GM12878 (cell line): Measurements from ENCODE around the gene LRRN4CL. TPM values are rescaled to one million over a fixed set of nuclear protein-coding genes. Genes with fewer than 3 reads are reported as not detected.

Experiments
- BACH1 ChIP-seq: fragments of 450-650 bp; IDR thresholded peaks from 2 replicates; pipeline ENCODE4 v1.6.1; 2017; ENCODE audit warnings: mild to moderate bottlenecking, borderline replicate concordance
- CBFB ChIP-seq: IDR thresholded peaks from 2 replicates; pipeline ENCODE4 v1.6.1; 2016; ENCODE audit warnings: antibody characterized with exemption, low read depth
- EGR1 ChIP-seq, 2 experiments: IDR thresholded peaks; 1 replicate in 1 of 2; 2 replicates in 1 of 2; pipeline ENCODE4 v1.6.1; 2011 to 2012; ENCODE audit warnings: low read depth in 2 of 2, low read length in 2 of 2, borderline replicate concordance in 1 of 2, mild to moderate bottlenecking in 1 of 2, moderate library complexity in 1 of 2
- EZH2 ChIP-seq: IDR thresholded peaks from 2 replicates; pipeline ENCODE4 v1.6.1; 2012; ENCODE audit warnings: low read depth, mild to moderate bottlenecking, control low read depth, inconsistent platforms, low read length, borderline replicate concordance; ENCODE audit not compliant: control insufficient read depth
- FOXK2 ChIP-seq: fragments of 450-650 bp; IDR thresholded peaks from 2 replicates; pipeline ENCODE4 v1.6.1; 2017; ENCODE audit warnings: mild to moderate bottlenecking, moderate library complexity
- IKZF1 ChIP-seq: fragments of 450-650 bp; conservative IDR thresholded peaks from 2 replicates; pipeline ENCODE4 v1.6.1; 2017; ENCODE audit warnings: antibody characterized with exemption, mild to moderate bottlenecking
- IRF4 ChIP-seq: IDR thresholded peaks from 2 replicates; pipeline ENCODE4 v1.6.1; 2011; ENCODE audit warnings: low read depth, low read length
- KLF5 ChIP-seq: fragments of 450-650 bp; IDR thresholded peaks from 2 replicates; pipeline ENCODE4 v1.6.1; 2014; ENCODE audit warnings: mild to moderate bottlenecking; ENCODE audit not compliant: partially characterized antibody
- MTA2 ChIP-seq: fragments of 450-650 bp; IDR thresholded peaks from 2 replicates; pipeline ENCODE4 v1.6.1; 2016; ENCODE audit warnings: low read depth, mild to moderate bottlenecking, moderate library complexity
- MTA3 ChIP-seq: IDR thresholded peaks from 2 replicates; pipeline ENCODE4 v1.6.1; 2012; ENCODE audit warnings: low read length, inconsistent platforms, borderline replicate concordance
- MXI1 ChIP-seq: fragments of 150-350 bp; IDR thresholded peaks from 2 replicates; pipeline ENCODE4 v1.6.1; 2011; ENCODE audit warnings: low read depth, mild to moderate bottlenecking, inconsistent platforms, low read length, improper control_type of control experiment
- PAX5 ChIP-seq: IDR thresholded peaks from 2 replicates; pipeline ENCODE4 v1.6.1; 2011; ENCODE audit warnings: low read depth, low read length, borderline replicate concordance
- POLR2AphosphoS2 ChIP-seq: IDR thresholded peaks from 2 replicates; pipeline ENCODE4 v1.6.1; 2011; ENCODE audit warnings: low read depth, mild to moderate bottlenecking, low read length, improper control_type of control experiment, moderate library complexity
- POLR2AphosphoS5 ChIP-seq: IDR thresholded peaks from 2 replicates; pipeline ENCODE4 v1.6.1; 2011; ENCODE audit warnings: mild to moderate bottlenecking, low read length, inconsistent platforms
- RAD21 ChIP-seq: IDR thresholded peaks from 2 replicates; pipeline ENCODE4 v1.6.1; 2011; ENCODE audit warnings: mild to moderate bottlenecking, low read depth, low read length, moderate library complexity; ENCODE audit not compliant: insufficient read depth
- RAD51 ChIP-seq: fragments of 450-650 bp; IDR thresholded peaks from 2 replicates; pipeline ENCODE4 v1.6.1; 2016; ENCODE audit warnings: moderate library complexity, mild to moderate bottlenecking, inconsistent platforms
- RB1 ChIP-seq: fragments of 450-650 bp; formaldehyde crosslinking; IDR thresholded peaks from 2 replicates; pipeline ENCODE4 v1.6.1; 2017; ENCODE audit warnings: mild to moderate bottlenecking, borderline replicate concordance
- RFX5 ChIP-seq: IDR thresholded peaks from 2 replicates; pipeline ENCODE4 v1.6.1; 2011; ENCODE audit warnings: low read depth, low read length, improper control_type of control experiment
- RUNX3 ChIP-seq: IDR thresholded peaks from 2 replicates; pipeline ENCODE4 v1.6.1; 2012; ENCODE audit warnings: low read length, inconsistent platforms
- SIX5 ChIP-seq: IDR thresholded peaks from 2 replicates; pipeline ENCODE4 v1.6.1; 2011; ENCODE audit warnings: mild to moderate bottlenecking, low read depth, low read length, moderate library complexity; ENCODE audit not compliant: severe bottlenecking
- STAT1 ChIP-seq: fragments of 450-650 bp; conservative IDR thresholded peaks from 2 replicates; pipeline ENCODE4 v1.6.1; 2014; ENCODE audit warnings: antibody characterized with exemption, mild to moderate bottlenecking
- SUPT20H ChIP-seq: IDR thresholded peaks from 2 replicates; pipeline ENCODE4 v1.6.1; 2011; ENCODE audit warnings: low read depth, mild to moderate bottlenecking, low read length, moderate library complexity, borderline replicate concordance; ENCODE audit not compliant: control insufficient read depth
- ZBED1 ChIP-seq: IDR thresholded peaks from 2 replicates; pipeline ENCODE4 v1.6.1; 2016; ENCODE audit warnings: borderline replicate concordance
- ZNF384 ChIP-seq: IDR thresholded peaks from 2 replicates; pipeline ENCODE4 v1.6.1; 2012; ENCODE audit warnings: low read depth, mild to moderate bottlenecking, low read length, improper control_type of control experiment, borderline replicate concordance
- polyA plus RNA-seq, 11 experiments: library from polyadenylated mRNA; depleted of rRNA in 4 of 11; unstranded in 6 of 11; stranded (reverse) in 5 of 11; fragments of >200 nt; fragmentation: Nextera tagmentation in 4 of 11; fragmentation: Illumina TruSeq in 1 of 11; extraction: Ambion mirVana in 4 of 11; extraction: Trizol in 1 of 11; gene quantifications; 1 replicate in 1 of 11; 2 replicates in 10 of 11; pipeline versions ENCODE4 v1.2.1 to v1.2.3, GENCODE V29; 2011 to 2016; ENCODE audit warnings: inconsistent platforms in 2 of 11, missing spikeins in 2 of 11, low read depth in 1 of 11
- total RNA-seq, 4 experiments: library from RNA; depleted of rRNA in 3 of 4; stranded (reverse); fragments of >200 nt in 3 of 4; fragmentation: Illumina TruSeq in 1 of 4; extraction: Trizol in 1 of 4; gene quantifications; 2 replicates each; pipeline versions ENCODE4 v1.2.1 to v1.2.3, GENCODE V29; 2013 to 2021
- TF ChIP-seq, protein P1 (sequence below): IDR thresholded peaks from 2 replicates; pipeline ENCODE4 v1.6.1; 2011; ENCODE audit warnings: low read depth, mild to moderate bottlenecking, low read length, moderate library complexity, borderline replicate concordance; ENCODE audit errors: extremely low read depth
- TF ChIP-seq, protein P2 (sequence below): fragments of 450-650 bp; IDR thresholded peaks from 2 replicates; pipeline ENCODE4 v1.6.1; 2017; ENCODE audit warnings: mild to moderate bottlenecking, moderate library complexity

The LRRN4CL gene
- total and polyA plus RNA-seq, 10 of the 15 experiments (the other 5 are each of a cell fraction or from before 2014, with no cell fraction given), result 0.01 to 0.06 TPM; not detected in 8

DNA sequence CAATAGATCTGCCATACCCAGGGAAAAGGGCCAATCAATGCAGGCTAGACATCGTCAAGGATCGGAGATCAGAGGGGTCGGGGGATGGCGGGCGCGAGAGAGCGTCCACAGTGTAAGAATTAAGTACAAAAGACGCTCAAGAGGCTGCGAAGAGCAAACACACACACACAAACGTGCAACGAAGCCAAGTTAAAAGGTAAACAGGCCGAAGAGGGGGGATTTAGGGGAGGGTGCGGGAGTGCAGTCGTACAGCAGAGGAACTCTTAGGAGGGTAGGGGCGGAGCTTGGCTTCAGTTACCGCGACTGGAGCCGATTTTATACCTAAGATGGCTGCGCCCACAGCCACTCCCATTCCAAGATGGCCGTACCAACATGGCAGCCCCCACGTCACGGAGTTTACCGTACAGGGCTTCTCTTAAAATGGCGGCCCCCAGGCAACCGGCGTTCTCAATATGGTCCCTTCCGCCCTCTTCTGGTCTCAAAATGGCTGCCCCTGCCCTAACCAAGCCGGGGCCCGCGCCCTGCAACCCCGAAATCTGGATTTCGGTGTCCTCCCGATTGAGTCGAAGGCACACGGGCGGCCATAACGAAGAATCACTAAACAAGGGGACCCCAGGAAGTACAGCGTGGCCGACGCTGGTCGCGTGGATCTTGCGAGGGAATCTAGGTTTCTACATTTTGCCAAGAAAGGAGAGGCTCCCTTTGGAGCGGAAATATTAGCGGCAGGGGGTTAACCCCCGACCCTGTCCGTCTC lies 20.1 kb upstream of the LRRN4CL start (continued):
- TF ChIP-seq KLF5 (peak; percentile 63), PAX5 (0 out of 2 replicates have a peak, but pooled peaks have one; percentile 46), POLR2AphosphoS5 (peak; percentile 85), FOXK2 (no peak), CBFB (no peak), EZH2 (no peak), POLR2AphosphoS2 (peak; percentile 93), RUNX3 (peak; percentile 58), RAD21 (no peak), RB1 (peak; percentile 52; the same call in 1 of the 2 replicates), MTA2 (0 out of 2 replicates have a peak, but pooled peaks have one; percentile 9), MTA3 (peak; percentile 72; the same call in 1 of the 2 replicates), STAT1 (0 out of 2 replicates have a peak, but pooled peaks have one; percentile 89), IKZF1 (peak; percentile 81), BACH1 (0 out of 2 replicates have a peak, but pooled peaks have one; percentile 28), ZBED1 (peak; percentile 87; the same call in 1 of the 2 replicates), IRF4 (peak; percentile 67; the same call in 1 of the 2 replicates), SUPT20H (no peak), EGR1 (IDR thresholded peaks at IDR 0.05; ENCODE audit: borderline replicate concordance in 1 of 2, low read depth in 2 of 2, low read length in 2 of 2) (no peak), SIX5 (peak; percentile 84), ZNF384 (no peak), RFX5 (no peak), RAD51 (no peak), MXI1 (no peak; the same call in none of the 2 replicates)
- TF ChIP-seq, protein P1, sequence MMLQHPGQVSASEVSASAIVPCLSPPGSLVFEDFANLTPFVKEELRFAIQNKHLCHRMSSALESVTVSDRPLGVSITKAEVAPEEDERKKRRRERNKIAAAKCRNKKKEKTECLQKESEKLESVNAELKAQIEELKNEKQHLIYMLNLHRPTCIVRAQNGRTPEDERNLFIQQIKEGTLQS, result peak; percentile 43; the same call in 1 of the 2 replicates
- TF ChIP-seq, protein P2, sequence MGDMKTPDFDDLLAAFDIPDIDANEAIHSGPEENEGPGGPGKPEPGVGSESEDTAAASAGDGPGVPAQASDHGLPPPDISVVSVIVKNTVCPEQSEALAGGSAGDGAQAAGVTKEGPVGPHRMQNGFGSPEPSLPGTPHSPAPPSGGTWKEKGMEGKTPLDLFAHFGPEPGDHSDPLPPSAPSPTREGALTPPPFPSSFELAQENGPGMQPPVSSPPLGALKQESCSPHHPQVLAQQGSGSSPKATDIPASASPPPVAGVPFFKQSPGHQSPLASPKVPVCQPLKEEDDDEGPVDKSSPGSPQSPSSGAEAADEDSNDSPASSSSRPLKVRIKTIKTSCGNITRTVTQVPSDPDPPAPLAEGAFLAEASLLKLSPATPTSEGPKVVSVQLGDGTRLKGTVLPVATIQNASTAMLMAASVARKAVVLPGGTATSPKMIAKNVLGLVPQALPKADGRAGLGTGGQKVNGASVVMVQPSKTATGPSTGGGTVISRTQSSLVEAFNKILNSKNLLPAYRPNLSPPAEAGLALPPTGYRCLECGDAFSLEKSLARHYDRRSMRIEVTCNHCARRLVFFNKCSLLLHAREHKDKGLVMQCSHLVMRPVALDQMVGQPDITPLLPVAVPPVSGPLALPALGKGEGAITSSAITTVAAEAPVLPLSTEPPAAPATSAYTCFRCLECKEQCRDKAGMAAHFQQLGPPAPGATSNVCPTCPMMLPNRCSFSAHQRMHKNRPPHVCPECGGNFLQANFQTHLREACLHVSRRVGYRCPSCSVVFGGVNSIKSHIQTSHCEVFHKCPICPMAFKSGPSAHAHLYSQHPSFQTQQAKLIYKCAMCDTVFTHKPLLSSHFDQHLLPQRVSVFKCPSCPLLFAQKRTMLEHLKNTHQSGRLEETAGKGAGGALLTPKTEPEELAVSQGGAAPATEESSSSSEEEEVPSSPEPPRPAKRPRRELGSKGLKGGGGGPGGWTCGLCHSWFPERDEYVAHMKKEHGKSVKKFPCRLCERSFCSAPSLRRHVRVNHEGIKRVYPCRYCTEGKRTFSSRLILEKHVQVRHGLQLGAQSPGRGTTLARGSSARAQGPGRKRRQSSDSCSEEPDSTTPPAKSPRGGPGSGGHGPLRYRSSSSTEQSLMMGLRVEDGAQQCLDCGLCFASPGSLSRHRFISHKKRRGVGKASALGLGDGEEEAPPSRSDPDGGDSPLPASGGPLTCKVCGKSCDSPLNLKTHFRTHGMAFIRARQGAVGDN, result no peak
